ENCODE measurements around the gene SFXN1.

Gene SFXN1

GRCh38 chr5:175544108-175544511, 65.8 kb downstream of the SFXN1 start:
- DNase-seq, result no peak

DNA sequence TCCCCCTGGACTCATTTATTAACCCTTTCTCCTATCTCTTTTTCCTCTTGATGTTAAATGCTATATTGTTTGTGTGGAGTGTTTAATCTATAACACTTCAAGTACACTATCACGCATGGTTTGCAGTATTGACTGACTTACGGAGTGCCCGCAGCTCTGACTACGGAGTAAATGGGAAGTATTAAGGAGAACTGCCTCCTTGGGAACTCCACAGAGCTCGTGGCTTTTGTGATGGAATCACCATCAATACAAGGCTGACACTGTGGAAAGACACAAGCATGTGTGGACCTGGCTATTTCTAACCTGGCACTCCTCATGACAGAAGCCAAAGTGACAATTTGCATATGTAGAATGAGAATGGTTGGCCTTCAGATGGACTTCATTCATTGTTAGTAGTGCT, 66.2 kb downstream of the SFXN1 start:
- no peak for DNase-seq

DNA sequence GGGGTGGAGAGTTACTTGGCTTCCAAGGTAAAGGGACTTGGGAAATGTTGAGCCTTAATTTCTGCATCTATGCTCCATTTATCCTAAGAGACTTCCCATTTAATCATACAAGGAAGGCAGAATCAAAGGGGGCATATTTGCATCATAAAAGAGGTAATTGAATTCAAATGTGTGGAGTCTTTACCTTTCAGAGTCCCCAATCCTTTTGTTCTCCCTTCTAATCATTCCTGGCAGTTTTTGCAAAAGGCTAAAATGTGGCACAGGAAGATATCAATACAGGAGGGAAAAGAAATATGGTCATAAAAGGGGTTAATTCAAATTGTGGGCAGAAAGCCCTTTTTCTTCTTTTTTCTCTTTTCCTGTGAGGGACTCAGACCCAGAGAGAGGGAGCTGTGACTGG, 69.5 kb downstream of the SFXN1 start:
- DNase-seq, result no peak

DNA sequence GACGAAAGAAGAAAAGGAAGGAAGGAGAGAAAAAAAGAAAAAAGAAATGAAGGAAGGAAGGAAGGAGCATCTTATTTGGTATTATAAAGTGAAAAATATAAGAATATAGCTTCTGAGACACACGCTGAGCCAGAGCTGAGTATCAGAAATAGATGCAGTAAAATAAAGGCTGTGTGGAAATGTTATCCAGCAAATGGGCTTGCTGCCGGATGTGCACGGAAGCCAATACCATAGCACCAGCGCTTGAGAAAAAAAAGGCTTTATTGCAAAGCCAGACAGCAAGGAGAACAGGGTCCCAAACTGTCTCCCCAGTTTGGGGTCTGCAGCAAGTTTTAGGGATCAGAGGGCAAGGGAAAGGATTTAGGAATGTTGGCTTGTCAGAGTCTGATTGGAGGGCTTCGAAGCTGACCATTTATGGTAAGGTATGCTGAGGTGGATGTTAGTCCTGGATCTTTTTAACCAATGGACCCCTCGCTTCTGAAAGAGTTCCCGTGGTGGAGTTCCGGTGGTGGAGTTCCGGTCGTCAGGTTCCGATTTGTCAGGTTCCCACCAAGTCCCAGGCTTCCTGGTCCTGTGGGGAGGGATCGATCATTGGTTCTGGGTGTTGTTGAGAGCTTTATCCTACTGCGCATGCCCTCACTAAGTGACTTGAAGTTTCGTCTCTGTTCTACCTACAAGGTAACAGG, 70.4 kb downstream of the SFXN1 start:
- no peak for DNase-seq

DNA sequence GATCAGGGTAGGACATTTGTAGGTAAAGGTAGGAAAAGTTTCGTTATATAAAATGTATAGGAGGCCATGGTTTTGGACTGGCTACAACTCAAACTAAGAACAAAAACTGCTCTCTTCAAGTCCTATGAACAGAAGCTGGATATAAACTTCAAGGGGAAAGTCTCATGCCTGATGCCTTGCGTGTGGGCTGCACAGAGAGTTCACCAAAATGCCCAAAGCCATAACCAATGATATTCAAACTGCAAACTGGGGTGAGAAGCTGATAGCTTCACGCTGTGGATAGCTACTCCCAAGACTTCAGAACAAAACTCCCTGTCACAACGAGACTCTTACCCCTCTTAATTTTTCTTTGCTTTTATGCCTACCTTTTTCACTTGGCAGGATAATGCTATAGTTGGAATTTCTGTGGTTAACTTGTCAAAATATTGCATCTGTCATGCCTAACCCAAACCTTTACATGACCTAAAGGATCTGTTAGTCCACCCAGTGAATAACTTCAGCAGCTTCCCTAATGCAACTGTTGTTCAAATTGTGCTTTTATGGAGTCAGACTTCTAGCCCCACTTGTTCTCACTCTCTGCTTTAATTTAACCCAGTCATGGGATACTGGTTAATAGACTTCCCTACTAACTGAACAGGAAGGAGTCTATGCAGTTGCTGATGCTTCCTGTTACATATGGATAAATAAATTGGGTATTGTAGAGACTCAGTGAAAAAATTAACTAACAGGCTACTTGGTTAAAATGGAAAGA, 71.9 kb downstream of the SFXN1 start:
- no peak for DNase-seq

GRCh38 chr5:175551266-175551665, 72.9 kb downstream of the SFXN1 start:
- no peak for DNase-seq

DNA sequence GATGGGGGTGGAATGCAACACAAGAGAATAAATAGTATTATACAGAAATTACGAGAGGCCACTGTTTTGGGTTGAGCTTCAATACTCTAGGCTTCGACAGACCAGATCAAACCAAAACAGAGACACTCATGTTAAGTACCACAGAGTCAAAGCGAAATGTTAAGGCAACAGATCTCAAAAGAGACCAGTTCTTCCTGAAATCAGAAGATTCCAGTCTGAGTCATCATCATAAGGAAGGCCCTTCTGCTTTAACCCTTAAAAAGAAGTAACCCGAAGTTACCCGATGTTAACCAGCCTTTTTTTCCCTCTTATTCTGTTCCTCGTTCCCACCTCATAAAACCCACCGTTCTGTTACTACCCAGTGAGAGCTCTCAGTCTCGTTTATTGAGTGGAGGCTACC, 75.9 kb downstream of the SFXN1 start:
- no peak for DNase-seq

DNA sequence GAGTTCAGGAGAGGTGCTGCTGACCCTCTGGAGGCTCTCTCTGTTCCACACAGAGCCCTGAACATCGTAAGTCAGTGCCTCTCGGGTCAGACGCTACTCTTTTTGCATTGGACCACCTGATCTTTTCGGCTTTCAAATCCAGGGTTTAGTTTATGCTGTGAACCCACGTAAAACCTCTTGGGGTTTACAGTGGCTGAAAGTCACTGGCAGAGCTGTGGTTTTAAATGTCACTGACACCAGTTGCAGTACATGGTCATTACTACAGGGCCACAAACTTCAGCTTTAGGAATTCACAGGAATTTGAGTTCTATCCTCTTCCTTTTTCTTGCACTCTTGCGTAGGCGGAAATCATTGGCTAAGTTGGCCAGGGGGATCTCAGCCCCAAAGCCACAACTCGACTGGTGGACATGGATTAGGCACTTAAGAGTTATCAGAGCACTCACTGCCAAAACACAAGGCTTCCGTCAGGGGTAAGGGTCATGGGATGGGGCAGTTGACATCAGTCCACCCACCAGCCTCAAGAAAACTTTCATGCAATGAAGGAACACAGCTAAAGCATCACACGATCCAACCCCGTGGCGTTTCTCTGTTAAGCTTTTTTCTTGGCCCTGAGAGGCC, 76.9 kb downstream of the SFXN1 start:
- DNase-seq, result no peak

DNA sequence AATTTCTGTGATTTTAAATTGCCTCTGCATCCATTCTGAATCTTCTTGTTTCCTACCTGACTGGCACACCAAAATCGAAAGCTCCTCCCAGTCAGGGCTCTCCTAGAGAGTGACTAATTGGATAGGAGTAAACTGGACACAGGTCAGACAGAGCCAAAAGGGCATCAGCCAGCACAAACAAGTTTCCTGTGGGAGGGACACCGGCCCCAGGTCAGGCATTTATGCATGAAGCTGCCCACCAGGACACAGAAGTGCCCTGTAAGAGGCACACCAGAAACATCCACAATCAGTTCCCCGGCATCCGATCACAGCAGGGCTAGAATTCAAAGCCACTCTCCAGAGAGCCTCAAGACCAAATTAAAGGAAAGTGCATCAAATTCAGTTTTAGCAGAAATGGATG, 78.4 kb downstream of the SFXN1 start:
- no peak for DNase-seq

DNA sequence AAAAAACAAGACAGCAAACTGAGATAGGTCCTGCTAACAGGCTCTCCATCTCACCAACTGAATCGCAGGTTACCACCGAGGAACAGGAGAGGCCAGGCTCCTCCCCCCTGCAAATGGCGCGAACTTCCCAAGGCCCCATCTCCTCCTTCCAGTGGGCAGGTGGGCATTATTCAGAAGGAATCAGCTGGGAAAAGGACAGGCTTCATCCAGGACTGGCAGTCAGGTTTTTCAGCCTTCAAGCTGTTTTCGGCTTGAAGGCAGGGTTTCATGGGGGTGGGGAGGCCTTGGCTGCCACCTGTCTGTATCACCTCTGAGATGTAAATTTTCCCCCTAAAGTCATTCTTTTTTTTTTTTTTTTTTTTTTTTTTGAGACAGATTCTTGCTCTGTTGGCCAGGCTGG, 79.4 kb downstream of the SFXN1 start:
- DNase-seq, result no peak

DNA sequence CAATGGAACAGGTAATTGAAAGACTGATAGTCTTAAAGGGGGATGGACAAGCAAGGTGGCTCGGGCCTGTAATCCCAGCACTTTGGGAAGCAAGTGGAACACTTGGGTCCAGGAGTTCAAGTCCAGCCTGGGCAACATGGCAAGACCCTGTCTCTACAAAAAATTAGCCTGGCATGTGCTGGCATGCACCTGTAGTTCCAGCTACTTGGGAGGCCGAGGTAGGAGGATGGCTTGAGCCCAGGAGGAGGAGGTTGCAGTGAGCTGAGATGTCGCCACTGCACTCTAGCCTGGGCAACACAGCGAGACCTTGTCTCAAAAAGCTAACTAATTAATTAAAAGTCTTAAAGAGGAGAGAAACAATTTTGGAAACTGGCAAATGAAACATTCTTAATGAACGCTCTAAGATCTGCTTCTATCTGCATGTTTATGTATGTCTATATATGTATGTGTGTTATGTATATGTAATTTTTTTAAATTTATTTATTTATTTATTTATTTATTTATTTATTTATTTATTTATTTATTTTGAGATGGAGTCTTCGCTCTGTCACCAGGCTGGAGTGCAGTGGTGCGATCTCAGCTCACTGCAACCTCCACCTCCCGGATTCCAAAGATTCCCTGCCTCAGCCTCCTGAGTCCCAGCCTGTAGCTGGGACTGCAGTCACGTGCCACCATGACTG, 80.6 kb downstream of the SFXN1 start:
- no peak for DNase-seq

- DNase-seq, result no peak
Measured at GRCh38 chr5:175560011-175560410, 81.7 kb downstream of the SFXN1 start.

- DNase-seq, result no peak
Measured at GRCh38 chr5:175561085-175561484, 82.7 kb downstream of the SFXN1 start.

DNA sequence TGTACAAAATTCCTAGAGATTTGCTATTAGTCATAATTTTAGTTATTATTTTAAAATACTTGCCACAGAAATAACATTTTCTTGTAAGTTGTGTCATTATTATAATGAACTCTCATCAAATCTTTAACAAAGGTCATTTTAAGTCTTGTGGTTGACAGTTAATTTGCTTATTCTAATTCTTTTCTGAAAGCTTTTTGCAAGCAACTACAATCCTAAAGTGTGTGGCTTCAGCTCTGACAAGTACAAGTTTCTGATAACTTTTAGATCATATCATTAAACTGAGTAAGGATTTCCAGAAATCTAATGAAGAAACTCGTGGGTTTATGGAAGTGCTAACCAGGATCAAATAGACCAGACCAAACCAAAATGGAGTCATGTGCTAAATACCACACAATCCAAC, 86.4 kb downstream of the SFXN1 start:
- no peak for DNase-seq

DNA sequence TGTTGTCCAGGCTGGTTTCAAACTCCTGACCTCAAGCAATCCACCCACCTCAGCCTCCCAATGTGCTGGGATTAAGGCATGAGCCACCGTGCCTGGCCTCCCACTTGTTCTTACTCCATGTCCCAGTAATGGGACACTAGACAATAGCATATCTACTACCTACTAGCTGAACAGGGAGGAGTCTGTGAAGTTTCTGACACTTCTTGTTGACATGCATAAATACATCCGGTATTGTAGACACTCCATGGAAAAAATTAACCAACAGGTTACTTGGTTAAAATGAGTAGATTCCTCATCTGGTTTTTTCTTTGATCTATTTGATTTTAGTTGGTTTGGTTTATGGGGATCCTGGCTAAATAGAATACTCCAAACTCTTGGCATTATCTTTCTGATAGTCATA, 88.3 kb downstream of the SFXN1 start:
- DNase-seq, result no peak

DNA sequence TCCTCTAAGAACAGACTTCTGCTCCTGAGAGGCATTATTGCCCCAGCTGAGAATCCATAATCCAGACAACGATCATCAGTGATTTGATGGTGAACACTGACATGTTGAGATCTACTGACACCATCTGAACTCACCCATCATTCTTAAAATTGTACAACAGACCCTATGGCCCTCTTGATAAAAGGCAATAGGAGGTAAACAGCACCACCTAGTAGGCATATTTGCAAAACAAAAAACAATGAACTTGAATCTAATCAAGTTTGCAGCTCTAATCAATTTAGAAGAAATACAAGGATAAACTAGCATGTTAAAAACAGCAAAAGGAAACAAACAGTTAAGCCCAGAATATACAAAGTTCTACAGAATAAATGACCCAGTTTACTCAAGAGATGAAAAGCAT, 89.6 kb downstream of the SFXN1 start:
- no peak for DNase-seq

DNA sequence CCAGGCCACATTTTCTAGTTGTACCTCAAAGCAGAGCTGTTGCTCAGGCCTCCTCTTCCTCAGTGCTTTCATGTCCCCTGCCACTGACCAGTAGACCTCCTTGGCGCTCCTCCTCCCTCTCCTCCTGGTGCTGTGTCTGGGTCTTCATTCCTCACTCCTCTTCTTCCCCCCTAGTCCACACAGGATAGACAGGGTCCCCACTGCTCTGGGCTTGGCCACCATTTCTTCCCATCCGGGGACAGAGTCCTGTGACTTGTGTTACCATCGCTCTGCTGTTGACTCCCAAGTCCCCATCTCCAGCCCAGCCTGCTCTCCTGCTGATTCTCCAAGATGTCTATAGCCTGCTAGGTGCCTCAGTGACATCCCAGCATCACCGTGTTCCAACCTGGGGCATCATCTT, 91.3 kb downstream of the SFXN1 start:
- DNase-seq, result no peak

DNA sequence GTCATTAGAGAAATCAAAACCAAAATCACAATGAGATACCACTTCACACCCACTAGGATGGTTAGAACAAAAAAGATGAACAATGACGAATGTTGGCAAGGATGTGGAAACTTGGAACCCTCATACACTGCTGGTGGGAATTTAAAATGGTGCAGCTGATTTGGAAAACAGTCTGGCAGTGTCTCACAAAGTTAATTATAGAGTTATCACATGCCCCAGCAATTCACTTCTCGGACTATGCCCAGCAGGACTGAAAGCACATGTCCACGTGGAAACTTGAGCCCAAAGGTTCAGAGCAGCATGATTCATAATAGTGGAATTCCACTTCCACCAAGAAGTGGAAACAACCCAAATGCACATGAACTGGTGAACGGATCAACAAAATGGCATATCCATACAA, 94.5 kb downstream of the SFXN1 start:
- no peak for DNase-seq

GRCh38 chr5:175573493-175574269, 95.3 kb downstream of the SFXN1 start:
- no peak for DNase-seq

DNA sequence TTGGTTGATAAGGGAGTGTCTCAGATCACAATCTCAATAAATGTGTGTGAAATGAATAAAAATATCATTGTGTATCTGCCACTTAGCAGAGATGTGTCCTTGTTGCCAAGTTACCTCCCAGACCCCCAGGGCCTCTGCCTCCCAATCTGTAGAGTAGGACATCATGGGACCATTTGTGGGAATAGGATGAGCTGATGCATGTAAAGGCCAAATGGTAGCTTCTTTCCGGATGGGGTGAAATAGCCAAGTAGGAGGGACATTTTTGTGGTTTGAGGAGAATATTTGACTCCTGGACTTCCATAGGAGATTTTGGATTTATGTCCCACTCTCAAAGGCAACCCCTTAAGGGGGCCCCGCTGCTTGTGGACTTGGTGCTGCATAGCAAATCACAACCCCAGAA, 96.9 kb downstream of the SFXN1 start:
- DNase-seq, result no peak

- no peak for DNase-seq
Measured at GRCh38 chr5:175576096-175576495, 97.7 kb downstream of the SFXN1 start.

DNA sequence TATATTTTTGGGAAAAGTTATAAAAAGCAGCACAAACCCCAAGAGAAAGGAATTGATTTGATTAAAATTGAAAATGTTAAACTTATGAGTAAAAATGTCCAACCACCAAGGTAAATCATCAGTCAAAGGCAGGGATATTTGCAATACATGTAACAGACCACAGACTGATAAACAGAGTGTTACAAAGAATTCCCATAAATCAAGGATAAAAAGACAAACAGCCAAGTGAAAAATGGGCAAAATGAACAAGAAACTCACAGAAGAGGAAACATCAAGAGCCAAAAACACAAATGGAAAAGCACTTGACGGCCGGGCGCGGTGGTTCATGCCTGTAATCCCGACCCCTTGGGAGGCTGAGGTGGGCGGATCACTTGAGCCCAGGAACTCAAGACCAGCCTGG, 98.2 kb downstream of the SFXN1 start:
- DNase-seq, result no peak
